K562 (cell line): ENCODE results near the gene INO80. TPM values are rescaled to one million over a fixed set of nuclear protein-coding genes. Genes with fewer than 3 reads are reported as not detected.
A peak's percentile ranks its signal among the peaks of the same experiment; 100 is the strongest.

ENCODE experiments used
- E2F5 ChIP-seq: sonication (generic); formaldehyde crosslinking; IDR thresholded peaks from 2 replicates; pipeline ENCODE4 v1.8.0; 2022; ENCODE audit warnings: mild to moderate bottlenecking, missing genetic modification reagents
- ETV6 ChIP-seq, 3 experiments: fragments of 150-350 bp in 1 of 3; sonication (generic) in 1 of 3; formaldehyde crosslinking in 1 of 3; IDR thresholded peaks; 2 replicates each; pipeline versions ENCODE4 v1.6.1 to v1.8.0; 2014 to 2022; ENCODE audit warnings: borderline replicate concordance in 2 of 3, low read depth in 2 of 3, antibody characterized with exemption in 1 of 3, low read length in 1 of 3, mild to moderate bottlenecking in 1 of 3, missing genetic modification reagents in 1 of 3
- FOXA1 ChIP-seq: fragments of 450-650 bp; IDR thresholded peaks from 2 replicates; pipeline ENCODE4 v1.6.1; 2016; ENCODE audit warnings: mild to moderate bottlenecking, borderline replicate concordance
- HDAC3 ChIP-seq: fragments of 450-650 bp; IDR thresholded peaks from 2 replicates; pipeline ENCODE4 v1.6.1; 2018; ENCODE audit warnings: borderline replicate concordance, mild to moderate bottlenecking, moderate library complexity; ENCODE audit not compliant: partially characterized antibody
- HNRNPK ChIP-seq: fragments of 200-400 bp; formaldehyde crosslinking; IDR thresholded peaks from one replicate; pipeline ENCODE4 v1.6.1; 2018; ENCODE audit warnings: mild to moderate bottlenecking, low read depth, low read length; ENCODE audit not compliant: poor library complexity, severe bottlenecking
- IRF2 ChIP-seq: sonication (generic); formaldehyde crosslinking; IDR thresholded peaks from 2 replicates; pipeline ENCODE4 v1.8.1; 2022; ENCODE audit warnings: mild to moderate bottlenecking, missing genetic modification reagents
- KDM1A ChIP-seq, 2 experiments: fragments of 450-650 bp; IDR thresholded peaks; 2 replicates each; pipeline ENCODE4 v1.6.1; 2016; ENCODE audit warnings: mild to moderate bottlenecking in 2 of 2
- KLF6 ChIP-seq: fragments of 250-450 bp; sonication (Bioruptor Pico); IDR thresholded peaks from 2 replicates; pipeline ENCODE4 v1.4.0; 2020; ENCODE audit warnings: mild to moderate bottlenecking, moderate library complexity, borderline replicate concordance
- MBD2 ChIP-seq: sonication (generic); IDR thresholded peaks from 2 replicates; pipeline ENCODE4 v1.6.1; 2016; ENCODE audit warnings: low read depth, borderline replicate concordance
- NELFE ChIP-seq: IDR thresholded peaks from 2 replicates; pipeline ENCODE4 v1.6.1; 2011; ENCODE audit warnings: mild to moderate bottlenecking; ENCODE audit not compliant: insufficient read depth, insufficient read length
- NEUROD1 ChIP-seq: fragments of 150-350 bp; IDR thresholded peaks from 2 replicates; pipeline ENCODE4 v1.6.1; 2014; ENCODE audit warnings: borderline replicate concordance, low read length, low read depth; ENCODE audit not compliant: partially characterized antibody
- RAD21 ChIP-seq, 2 experiments: fragments of 250-450 bp in 1 of 2; fragments of 450-650 bp in 1 of 2; sonication (Bioruptor Pico) in 1 of 2; formaldehyde crosslinking in 1 of 2; IDR thresholded peaks in 1 of 2; conservative IDR thresholded peaks in 1 of 2; 2 replicates each; pipeline versions ENCODE4 v1.4.0 to v1.8.0; 2020 to 2022; ENCODE audit warnings: mild to moderate bottlenecking in 2 of 2, moderate library complexity in 1 of 2
- RAD51 ChIP-seq: fragments of 450-650 bp; IDR thresholded peaks from 2 replicates; pipeline ENCODE4 v1.7.1; 2016; ENCODE audit warnings: low read depth, mild to moderate bottlenecking, borderline replicate concordance
- RFX7 ChIP-seq: fragments of 250-450 bp; sonication (Bioruptor Pico); IDR thresholded peaks from 2 replicates; pipeline ENCODE4 v1.5.1; 2021; ENCODE audit warnings: mild to moderate bottlenecking
- TAF9B ChIP-seq: fragments of 450-650 bp; IDR thresholded peaks from 2 replicates; pipeline ENCODE4 v1.6.1; 2018; ENCODE audit warnings: mild to moderate bottlenecking; ENCODE audit not compliant: partially characterized antibody
- TSC22D4 ChIP-seq: fragments of 450-650 bp; IDR thresholded peaks from 2 replicates; pipeline ENCODE4 v1.6.1; 2016; ENCODE audit warnings: missing genetic modification characterization, missing biosample characterization, control low read depth
- ZFP30 ChIP-seq: fragments of 250-450 bp; sonication (Bioruptor Pico); IDR thresholded peaks from 2 replicates; pipeline ENCODE4 v1.8.0; 2022; ENCODE audit warnings: moderate library complexity, mild to moderate bottlenecking, inconsistent platforms, borderline replicate concordance
- ZFX ChIP-seq: sonication (generic); formaldehyde crosslinking; IDR thresholded peaks from 2 replicates; pipeline ENCODE4 v1.8.0; 2022; ENCODE audit warnings: mild to moderate bottlenecking, missing genetic modification reagents, moderate library complexity
- ZNF717 ChIP-seq: fragments of 250-450 bp; sonication (Bioruptor Pico); IDR thresholded peaks from 2 replicates; pipeline ENCODE4 v1.5.0; 2021
- polyA plus RNA-seq, 8 experiments: library from polyadenylated mRNA; depleted of rRNA in 4 of 8; stranded (reverse) in 5 of 8; unstranded in 3 of 8; fragments of >200 nt; fragmentation: Nextera tagmentation in 2 of 8; fragmentation: Illumina TruSeq in 1 of 8; extraction: Ambion mirVana in 2 of 8; extraction: Trizol in 1 of 8; gene quantifications; 2 replicates each; pipeline versions ENCODE4 v1.2.1 to v1.2.3, GENCODE V29; 2011 to 2014; ENCODE audit warnings: inconsistent platforms in 1 of 8, missing spikeins in 1 of 8
- total RNA-seq, 7 experiments: library from RNA; depleted of rRNA in 6 of 7; stranded (reverse); fragments of >200 nt in 6 of 7; fragmentation: Illumina TruSeq in 2 of 7; extraction: Trizol in 2 of 7; gene quantifications; 2 replicates each; pipeline versions ENCODE4 v1.2.1 to v1.2.3, GENCODE V29; 2011 to 2021; ENCODE audit warnings: low replicate concordance in 1 of 7
- TF ChIP-seq, protein P1 (sequence below): fragments of 250-450 bp; sonication (Bioruptor Pico); IDR thresholded peaks from 2 replicates; pipeline ENCODE4 v1.5.0; 2020; ENCODE audit warnings: mild to moderate bottlenecking, borderline replicate concordance
- TF ChIP-seq, protein P2 (sequence below): fragments of 250-450 bp; sonication (Bioruptor Pico); IDR thresholded peaks from 2 replicates; pipeline ENCODE4 v1.8.0; 2022; ENCODE audit warnings: inconsistent platforms

Gene INO80
- total and polyA plus RNA-seq, 9 of the 15 experiments (the other 6 are each of a cell fraction or from before 2014, with no cell fraction given), result 1.1 to 25.7 (median 19.9) TPM

GRCh38 chr15:40941528-40942336 lies 174.3 kb downstream of the INO80 start (continued):
- TF ChIP-seq E2F5 (CRISPR knock-in tag), result no peak
- no peak for TF ChIP-seq MBD2
- TF ChIP-seq TSC22D4 (tag), result no peak
- no peak for TF ChIP-seq IRF2 (CRISPR knock-in tag)
- TF ChIP-seq ZFX (CRISPR knock-in tag), result peak; percentile 86
- TF ChIP-seq TAF9B, result no peak
- TF ChIP-seq RFX7 (CRISPR knock-in tag), result no peak
- TF ChIP-seq FOXA1, result no peak
- peak in 1 of 2 experiments; percentile 26; a peak in 1 of 4 replicates for TF ChIP-seq ETV6 (IDR thresholded peaks at IDR 0.05; ENCODE audit: borderline replicate concordance in 1 of 2, low read depth in 2 of 2, low read length in 1 of 2)
- TF ChIP-seq ETV6 (CRISPR knock-in tag; IDR thresholded peaks at IDR 0.05; ENCODE audit: borderline replicate concordance), result no peak
- TF ChIP-seq ZFP30, result no peak
- no peak for TF ChIP-seq KLF6
- no peak for TF ChIP-seq HNRNPK
- TF ChIP-seq NEUROD1, result no peak
- no peak for TF ChIP-seq KDM1A (IDR thresholded peaks at IDR 0.05)
- no peak for TF ChIP-seq ZNF717 (CRISPR knock-in tag)
- TF ChIP-seq HDAC3, result no peak
- TF ChIP-seq, protein P1, sequence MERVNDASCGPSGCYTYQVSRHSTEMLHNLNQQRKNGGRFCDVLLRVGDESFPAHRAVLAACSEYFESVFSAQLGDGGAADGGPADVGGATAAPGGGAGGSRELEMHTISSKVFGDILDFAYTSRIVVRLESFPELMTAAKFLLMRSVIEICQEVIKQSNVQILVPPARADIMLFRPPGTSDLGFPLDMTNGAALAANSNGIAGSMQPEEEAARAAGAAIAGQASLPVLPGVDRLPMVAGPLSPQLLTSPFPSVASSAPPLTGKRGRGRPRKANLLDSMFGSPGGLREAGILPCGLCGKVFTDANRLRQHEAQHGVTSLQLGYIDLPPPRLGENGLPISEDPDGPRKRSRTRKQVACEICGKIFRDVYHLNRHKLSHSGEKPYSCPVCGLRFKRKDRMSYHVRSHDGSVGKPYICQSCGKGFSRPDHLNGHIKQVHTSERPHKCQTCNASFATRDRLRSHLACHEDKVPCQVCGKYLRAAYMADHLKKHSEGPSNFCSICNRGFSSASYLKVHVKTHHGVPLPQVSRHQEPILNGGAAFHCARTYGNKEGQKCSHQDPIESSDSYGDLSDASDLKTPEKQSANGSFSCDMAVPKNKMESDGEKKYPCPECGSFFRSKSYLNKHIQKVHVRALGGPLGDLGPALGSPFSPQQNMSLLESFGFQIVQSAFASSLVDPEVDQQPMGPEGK (CRISPR knock-in tag), result no peak
- no peak for TF ChIP-seq NELFE
- TF ChIP-seq RAD21 (CRISPR knock-in tag; conservative IDR thresholded peaks at IDR 0.05 in 1 of 2, IDR thresholded peaks at IDR 0.05 in 1 of 2), result peak; percentile 40 to 72
- no peak for TF ChIP-seq RAD51
- TF ChIP-seq, protein P2, sequence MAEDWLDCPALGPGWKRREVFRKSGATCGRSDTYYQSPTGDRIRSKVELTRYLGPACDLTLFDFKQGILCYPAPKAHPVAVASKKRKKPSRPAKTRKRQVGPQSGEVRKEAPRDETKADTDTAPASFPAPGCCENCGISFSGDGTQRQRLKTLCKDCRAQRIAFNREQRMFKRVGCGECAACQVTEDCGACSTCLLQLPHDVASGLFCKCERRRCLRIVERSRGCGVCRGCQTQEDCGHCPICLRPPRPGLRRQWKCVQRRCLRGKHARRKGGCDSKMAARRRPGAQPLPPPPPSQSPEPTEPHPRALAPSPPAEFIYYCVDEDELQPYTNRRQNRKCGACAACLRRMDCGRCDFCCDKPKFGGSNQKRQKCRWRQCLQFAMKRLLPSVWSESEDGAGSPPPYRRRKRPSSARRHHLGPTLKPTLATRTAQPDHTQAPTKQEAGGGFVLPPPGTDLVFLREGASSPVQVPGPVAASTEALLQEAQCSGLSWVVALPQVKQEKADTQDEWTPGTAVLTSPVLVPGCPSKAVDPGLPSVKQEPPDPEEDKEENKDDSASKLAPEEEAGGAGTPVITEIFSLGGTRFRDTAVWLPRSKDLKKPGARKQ (CRISPR knock-in tag), result no peak
